ENCODE results near the gene UCP3. TPM values are rescaled to one million over a fixed set of nuclear protein-coding genes. Genes with fewer than 3 reads are reported as not detected.

UCP3 gene
- total RNA-seq, 2 donors from 2014 or later = 1.6 to 2.3 TPM

GRCh38 chr11:73965764-73966121, 43.1 kb downstream of the UCP3 start:
- intact Hi-C loops (cut with DNase I) = loop anchor here (10.0 kb wide), 1 partner anchor 199 kb away; no protein-coding TSS in a partner anchor

GRCh38 chr11:73965076-73965763, 43.7 kb downstream of the UCP3 start:
- intact Hi-C loops (cut with DNase I) = loop anchor here (10.0 kb wide), 1 partner anchor 200 kb away; no protein-coding TSS in a partner anchor
- H3K4me1 ChIP-seq = no peaks in the 10 kb centered on the region
- no peaks in the 10 kb centered on the region for H3K9me3 ChIP-seq
- H3K4me3 ChIP-seq = no peak overlapping the region
- no peak overlapping the region for H3K27ac ChIP-seq
- DNase-seq = no peak
- no peaks in the 10 kb centered on the region for H3K27me3 ChIP-seq
- no peaks in the 10 kb centered on the region for H3K36me3 ChIP-seq (replicated peaks in 1 of 2; ENCODE audit: insufficient read depth in 1 of 2, low read depth in 2 of 2)
- WGBS, 2 donors = 42 to 62% methylated on average over 7 to 10 of the region's 10 CpGs
- TF ChIP-seq POLR2A (IDR thresholded peaks at IDR 0.05) (no peak), CTCF (IDR thresholded peaks at IDR 0.05) (no peak)
- ATAC-seq = no peak

More at GRCh38 chr11:73965764-73966121, 43.1 kb downstream of the UCP3 start:
- Histone ChIP-seq H3K9me3 (no peaks in the 10 kb centered on the region), H3K36me3 (replicated peaks in 1 of 2; ENCODE audit: insufficient read depth in 1 of 2, low read depth in 2 of 2) (no peaks in the 10 kb centered on the region), H3K27ac (no peak overlapping the region), H3K4me3 (no peak overlapping the region), H3K4me1 (no peaks in the 10 kb centered on the region), H3K27me3 (no peaks in the 10 kb centered on the region)
- DNase-seq (no peak), ATAC-seq (no peak)
- TF ChIP-seq CTCF (IDR thresholded peaks at IDR 0.05) = no peak
- no peak for TF ChIP-seq POLR2A (IDR thresholded peaks at IDR 0.05)
- WGBS, 2 donors = 0 to 39% methylated on average over 1 to 2 of the region's 2 CpGs

GRCh38 chr11:73963861-73964260, 45.0 kb downstream of the UCP3 start:
- Histone ChIP-seq H3K27me3 (no peaks in the 10 kb centered on the region), H3K4me1 (no peaks in the 10 kb centered on the region), H3K9me3 (no peaks in the 10 kb centered on the region), H3K4me3 (no peak overlapping the region), H3K27ac (no peak overlapping the region), H3K36me3 (replicated peaks in 1 of 2; ENCODE audit: insufficient read depth in 1 of 2, low read depth in 2 of 2) (no peaks in the 10 kb centered on the region)
- 62 to 70% methylated on average over 8 of the region's 8 CpGs for WGBS, 2 donors
- ATAC-seq (no peak), DNase-seq (no peak)
- no peak for TF ChIP-seq CTCF (IDR thresholded peaks at IDR 0.05)
- no peak for TF ChIP-seq POLR2A (IDR thresholded peaks at IDR 0.05)
- intact Hi-C loops (cut with DNase I) = loop anchor here (10.0 kb wide), 1 partner anchor 201 kb away; no protein-coding TSS in a partner anchor

GRCh38 chr11:73962101-73962705, 46.7 kb downstream of the UCP3 start:
- H3K27me3 ChIP-seq = no peaks in the 10 kb centered on the region

More at GRCh38 chr11:73962101-73962705, 46.7 kb downstream of the UCP3 start:
- ATAC-seq (no peak), DNase-seq (no peak)
- 59 to 78% methylated on average over 7 of the region's 7 CpGs for WGBS, 2 donors
- Histone ChIP-seq H3K9me3 (no peaks in the 10 kb centered on the region), H3K4me1 (no peaks in the 10 kb centered on the region), H3K4me3 (no peak overlapping the region), H3K27ac (no peak overlapping the region), H3K36me3 (replicated peaks in 1 of 2; ENCODE audit: insufficient read depth in 1 of 2, low read depth in 2 of 2) (no peaks in the 10 kb centered on the region)
- intact Hi-C loops (cut with DNase I) = loop anchor here (10.0 kb wide), 1 partner anchor 203 kb away; no protein-coding TSS in a partner anchor
- TF ChIP-seq POLR2A (IDR thresholded peaks at IDR 0.05) (no peak), CTCF (IDR thresholded peaks at IDR 0.05) (no peak)
